HG03066 (cell line): Measurements from ENCODE around the gene CCDC196.

Experiments used
- ATAC-seq: cut with Tn5 transposase; IDR thresholded peaks from one replicate; pipeline ENCODE4 v1.9.1; 2021; ENCODE audit warnings: low read depth; ENCODE audit not compliant: unreplicated experiment

Gene CCDC196

GRCh38 chr14:66485910-66486421 lies at the start of gene CCDC196:
TSS of gene CCDC196 (plus strand) at chr14:66486371. CDS start at chr14:66486503, 132 bp downstream.
- no peak for ATAC-seq

- no peak for ATAC-seq
Measured at GRCh38 chr14:66440801-66441200, 45.4 kb upstream of the CCDC196 start.

GRCh38 chr14:66442953-66443571 lies 43.1 kb upstream of the CCDC196 start:
- ATAC-seq: no peak

GRCh38 chr14:66443785-66444184 lies 42.4 kb upstream of the CCDC196 start:
- ATAC-seq: no peak

GRCh38 chr14:66444271-66444927 lies 41.8 kb upstream of the CCDC196 start:
- ATAC-seq: no peak

- ATAC-seq: no peak
Measured at GRCh38 chr14:66445936-66446335, 40.2 kb upstream of the CCDC196 start.

GRCh38 chr14:66453469-66453868 lies 32.7 kb upstream of the CCDC196 start:
- ATAC-seq: no peak

- ATAC-seq: no peak
Measured at GRCh38 chr14:66459603-66460002, 26.6 kb upstream of the CCDC196 start.

- no peak for ATAC-seq
Measured at GRCh38 chr14:66464261-66464660, 21.9 kb upstream of the CCDC196 start.

- no peak for ATAC-seq
Measured at GRCh38 chr14:66468778-66469367, 17.3 kb upstream of the CCDC196 start.

GRCh38 chr14:66471584-66471983 lies 14.6 kb upstream of the CCDC196 start:
- no peak for ATAC-seq

- ATAC-seq: no peak
Measured at GRCh38 chr14:66472251-66472650, 13.9 kb upstream of the CCDC196 start.

- no peak for ATAC-seq
Measured at GRCh38 chr14:66473223-66473622, 12.9 kb upstream of the CCDC196 start.

GRCh38 chr14:66476964-66477363 lies 9.2 kb upstream of the CCDC196 start:
- ATAC-seq: no peak

- no peak for ATAC-seq
Measured at GRCh38 chr14:66477567-66477966, 8.6 kb upstream of the CCDC196 start.

GRCh38 chr14:66482873-66483272 lies 3.3 kb upstream of the CCDC196 start:
- ATAC-seq: no peak

GRCh38 chr14:66483322-66483721 lies 2.8 kb upstream of the CCDC196 start:
- ATAC-seq: no peak

GRCh38 chr14:66485029-66485428 lies 1.1 kb upstream of the CCDC196 start:
- ATAC-seq: no peak

- no peak for ATAC-seq
Measured at GRCh38 chr14:66487164-66487563, 993 bp downstream of the CCDC196 start.

GRCh38 chr14:66490143-66491111 lies 4.3 kb downstream of the CCDC196 start:
- ATAC-seq: no peak

- no peak for ATAC-seq
Measured at GRCh38 chr14:66493750-66494149, 7.6 kb downstream of the CCDC196 start.
